HG02852 (cell line): ENCODE data around the gene UBR2.
"Not testable (repeated sequence)": the region's sequence is repeated elsewhere in the genome, so short reads cannot be mapped to it uniquely, and the experiment has no call there.

Source experiments
- ATAC-seq: cut with Tn5 transposase; IDR thresholded peaks from one replicate; pipeline ENCODE4 v1.9.1; 2021; ENCODE audit warnings: mild to moderate bottlenecking, moderate library complexity; ENCODE audit not compliant: unreplicated experiment

UBR2 gene

DNA sequence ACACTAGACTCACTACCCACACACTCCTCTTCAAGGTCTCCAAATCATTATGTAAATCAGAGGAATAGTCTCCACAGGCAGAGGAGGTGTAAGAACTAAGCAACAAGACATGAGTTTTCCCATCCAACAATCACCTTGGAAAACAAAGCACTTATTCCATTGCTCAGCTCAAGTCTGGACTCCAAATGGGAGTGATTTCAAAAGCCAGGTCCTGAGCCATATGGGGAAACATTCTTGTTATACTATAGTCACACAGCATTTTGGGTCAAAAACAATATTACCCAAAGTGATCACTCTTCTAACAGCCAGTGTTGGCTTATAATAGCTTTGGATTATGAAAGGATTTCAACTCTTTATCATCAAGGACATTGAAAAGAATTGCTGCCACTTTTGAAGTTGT, 162.2 kb downstream of the UBR2 start:
- no peak for ATAC-seq

DNA sequence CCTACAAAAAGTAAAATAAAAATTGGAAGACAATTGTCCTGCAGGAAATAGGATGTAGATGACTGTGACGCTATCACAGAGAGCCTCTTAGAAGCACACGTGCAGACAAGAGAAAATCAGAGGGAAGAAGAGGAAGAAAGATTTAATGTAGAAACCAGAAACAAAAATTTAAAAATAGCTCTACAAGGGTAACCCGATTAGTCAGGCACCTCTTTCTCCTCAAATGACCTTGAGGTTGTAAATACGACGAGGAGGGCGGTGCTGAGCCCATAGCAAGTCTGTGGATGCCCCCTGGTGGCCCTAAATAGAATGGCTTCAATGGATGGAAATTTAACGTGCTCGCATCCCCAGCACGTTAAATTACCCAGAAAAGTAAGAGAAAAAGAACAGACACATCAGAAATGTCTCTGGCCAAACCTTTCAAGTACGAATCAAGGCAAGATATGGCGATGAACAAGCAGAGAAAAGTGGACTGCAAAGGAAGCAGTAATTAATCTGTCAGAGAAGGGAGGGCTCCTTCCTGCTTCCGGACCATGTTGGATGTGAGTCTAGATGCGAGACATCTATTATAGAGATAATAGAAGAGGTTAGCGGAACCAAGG, 162.8 kb downstream of the UBR2 start:
- peak; percentile 80 for ATAC-seq

DNA sequence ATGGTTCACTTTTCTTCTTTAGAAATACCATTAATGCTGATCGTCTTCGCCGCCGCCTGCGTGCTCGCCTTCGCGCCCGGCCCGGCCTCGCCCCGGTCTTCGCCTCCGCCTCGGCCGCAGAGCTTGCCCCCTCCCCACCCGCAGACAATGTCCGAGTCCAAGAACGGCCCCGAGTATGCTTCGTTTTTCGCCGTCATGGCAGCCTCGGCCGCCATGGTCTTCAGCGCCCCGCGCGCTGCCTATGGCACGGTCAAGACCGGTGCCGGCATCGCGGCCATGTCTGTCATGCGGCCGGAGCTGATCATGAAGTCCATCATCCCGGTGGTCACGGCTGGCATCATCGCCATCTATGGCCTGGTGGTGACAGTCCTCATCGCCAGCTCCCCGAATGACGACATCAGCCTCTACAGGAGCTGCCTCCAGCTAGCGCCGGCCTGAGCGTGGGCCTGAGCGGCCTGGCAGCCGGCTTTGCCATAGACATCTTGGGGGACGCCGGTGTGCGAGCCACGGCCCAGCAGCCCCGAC, 163.3 kb downstream of the UBR2 start:
- ATAC-seq = no peak

DNA sequence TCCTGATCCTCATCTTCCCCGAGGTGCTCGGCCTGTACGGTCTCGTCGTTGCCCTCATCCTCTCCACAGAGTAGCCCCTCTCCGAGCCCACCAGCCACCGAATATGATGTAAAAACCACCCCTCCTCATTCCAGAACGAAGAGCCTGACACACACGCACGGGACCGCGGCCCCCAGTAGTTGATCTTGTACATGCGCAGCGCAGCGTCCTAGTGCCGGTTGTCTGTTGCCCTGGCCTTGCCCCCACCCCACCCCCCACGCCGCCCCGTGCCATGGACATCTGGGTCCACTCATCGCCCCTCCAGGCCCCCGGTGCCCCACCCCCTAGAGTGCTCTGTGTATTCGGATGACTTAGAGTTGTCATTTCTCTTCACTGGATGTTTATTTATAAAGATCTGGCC, 163.8 kb downstream of the UBR2 start:
- no peak for ATAC-seq

DNA sequence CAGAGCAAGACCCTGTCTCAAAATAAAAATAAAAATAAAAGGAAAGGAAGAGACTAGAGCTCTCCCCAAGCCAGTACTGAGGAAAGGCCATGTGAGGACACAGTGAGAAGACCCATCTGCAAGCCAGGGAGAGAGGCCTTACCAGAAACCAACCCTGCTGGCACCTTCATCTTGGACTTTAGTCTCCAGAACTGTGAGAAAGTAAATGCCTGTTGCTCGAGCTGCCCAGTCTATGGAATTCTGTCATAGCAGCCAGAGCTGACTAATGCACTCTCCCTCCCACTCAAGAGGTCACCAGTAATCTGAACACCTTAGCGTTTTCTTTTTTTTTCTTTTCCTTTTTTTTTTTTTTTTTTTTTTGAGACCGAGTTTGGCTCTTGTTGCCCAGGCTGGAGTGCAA, 165.9 kb downstream of the UBR2 start:
- no peak for ATAC-seq

DNA sequence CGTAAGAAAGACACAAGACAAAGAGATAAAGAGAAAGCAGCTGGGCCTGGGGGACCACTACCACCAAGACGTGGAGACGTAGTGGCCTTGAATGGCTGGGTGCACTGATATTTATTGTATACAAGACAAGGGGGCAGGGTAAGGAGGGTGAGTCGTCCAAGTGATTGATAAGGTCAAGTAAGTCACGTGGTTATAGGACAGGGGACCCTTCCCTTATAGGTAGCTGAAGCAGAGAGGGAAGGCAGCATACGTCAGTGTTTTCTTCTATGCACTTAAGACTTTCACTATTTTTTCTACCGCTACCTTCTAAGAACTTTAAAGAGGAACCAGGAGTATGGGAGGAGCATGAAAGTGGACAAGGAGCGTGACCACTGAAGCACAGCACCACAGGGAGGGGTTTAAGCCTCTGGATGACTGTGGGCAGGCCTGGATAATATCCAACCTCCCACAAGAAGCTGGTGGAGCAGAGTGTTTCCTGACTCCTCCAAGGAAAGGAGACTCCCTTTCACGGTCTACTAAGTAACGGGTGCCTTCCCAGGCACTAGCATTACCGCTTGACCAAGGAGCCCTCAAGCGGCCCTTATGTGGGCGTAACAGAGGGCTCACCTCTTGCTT, 170.1 kb downstream of the UBR2 start:
- ATAC-seq = not testable (repeated sequence)

DNA sequence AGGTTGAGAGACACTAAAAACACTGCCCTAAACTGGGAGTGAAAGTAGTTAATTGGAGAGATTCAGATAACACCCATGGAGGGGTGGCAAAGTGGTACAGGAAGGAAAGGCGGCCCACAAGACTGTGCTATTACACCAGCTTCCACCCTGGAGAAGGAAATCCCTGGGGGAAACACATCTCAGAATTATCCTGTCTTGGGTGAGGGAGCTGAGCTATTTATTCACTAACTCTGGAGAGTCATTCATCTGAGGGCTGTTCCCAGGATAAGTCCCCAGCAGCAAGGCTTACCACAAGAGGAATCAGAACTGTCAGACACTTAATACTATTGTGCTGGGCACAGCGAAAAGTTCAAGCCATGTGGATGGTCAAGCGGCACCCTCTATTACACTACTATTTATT, 172.1 kb downstream of the UBR2 start:
- no peak for ATAC-seq

DNA sequence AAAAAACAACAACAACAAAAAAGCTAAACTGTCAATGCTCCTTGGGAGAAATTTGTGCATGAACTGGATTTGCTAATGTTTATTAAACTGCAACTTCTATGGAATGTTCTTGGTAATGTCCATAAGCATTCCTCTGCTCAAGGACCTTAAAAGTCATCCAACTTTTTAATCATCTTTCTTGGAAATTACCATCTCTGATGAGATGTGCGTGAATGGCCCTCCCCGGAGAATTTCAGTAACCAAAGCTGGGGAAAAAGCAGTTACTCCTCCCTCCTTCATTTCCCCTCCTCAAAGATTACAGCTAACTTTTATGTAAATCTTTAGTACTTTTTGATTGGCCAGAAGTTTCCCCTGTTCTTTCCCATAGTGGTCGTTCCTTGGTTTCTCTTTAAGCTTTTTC, 176.9 kb downstream of the UBR2 start:
- ATAC-seq = no peak

DNA sequence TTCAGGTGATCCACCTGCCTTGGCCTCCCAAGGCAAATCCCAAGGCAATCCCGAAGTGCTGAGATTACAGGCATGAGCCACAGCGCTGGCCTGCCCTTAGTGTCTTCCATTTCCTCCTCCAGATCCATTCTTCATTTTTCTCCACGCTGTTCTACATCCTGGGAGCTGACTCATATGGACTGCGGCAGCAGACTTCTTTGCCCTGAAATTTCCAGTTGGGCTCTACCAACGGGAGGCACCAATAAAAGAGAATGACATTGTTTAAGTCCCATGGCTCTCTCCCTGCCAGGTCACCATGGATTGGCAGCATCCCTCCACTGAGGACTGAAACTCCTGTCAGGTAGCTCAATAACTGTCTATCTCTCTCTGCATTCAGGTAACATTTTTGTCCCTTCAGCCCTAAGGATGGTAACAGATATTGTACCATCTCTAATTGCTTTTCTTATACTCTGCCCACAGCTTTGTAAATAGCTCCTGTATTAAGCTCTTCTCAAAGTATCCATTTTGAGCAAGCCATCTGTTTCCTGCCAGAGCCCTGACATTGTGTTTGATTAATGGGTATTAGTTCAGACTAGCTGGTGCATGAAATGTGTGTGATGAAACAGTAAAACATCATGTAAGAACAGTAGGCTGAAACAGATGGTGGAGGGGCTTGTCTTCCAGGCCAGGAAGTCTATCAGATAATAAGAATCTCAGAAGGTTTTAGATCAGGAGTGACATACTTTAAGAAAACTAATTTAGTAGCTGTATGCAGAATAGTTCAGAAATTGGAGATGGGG, 178.5 kb downstream of the UBR2 start:
- no peak for ATAC-seq
